Measurements from ENCODE around the gene ADSS2.

Gene ADSS2

GRCh38 chr1:244413736-244414135 lies 38.0 kb downstream of the ADSS2 start:
- TF ChIP-seq CTCF (IDR thresholded peaks at IDR 0.05; ENCODE audit: low read length, missing control alignments), result no peak
- DNase-seq (ENCODE audit: low read depth), result no peak
- H3K4me3 ChIP-seq (replicated peaks; ENCODE audit: low read depth, low read length), result no peak overlapping the region

GRCh38 chr1:244412176-244412575 lies 39.5 kb downstream of the ADSS2 start:
- no peak for TF ChIP-seq CTCF (IDR thresholded peaks at IDR 0.05; ENCODE audit: low read length, missing control alignments)
- DNase-seq (ENCODE audit: low read depth), result no peak

GRCh38 chr1:244409701-244410100 lies 42.0 kb downstream of the ADSS2 start:
- no peak for DNase-seq (ENCODE audit: low read depth)
- H3K4me3 ChIP-seq (replicated peaks; ENCODE audit: low read depth, low read length), result no peak overlapping the region
- TF ChIP-seq CTCF (IDR thresholded peaks at IDR 0.05; ENCODE audit: low read length, missing control alignments), result no peak

More at GRCh38 chr1:244412176-244412575, 39.5 kb downstream of the ADSS2 start:
- no peak overlapping the region for H3K4me3 ChIP-seq (replicated peaks; ENCODE audit: low read depth, low read length)

GRCh38 chr1:244406337-244406736 lies 45.4 kb downstream of the ADSS2 start:
- no peak overlapping the region for H3K4me3 ChIP-seq (replicated peaks; ENCODE audit: low read depth, low read length)
- no peak for DNase-seq (ENCODE audit: low read depth)
- TF ChIP-seq CTCF (IDR thresholded peaks at IDR 0.05; ENCODE audit: low read length, missing control alignments), result no peak

- no peak for TF ChIP-seq CTCF (IDR thresholded peaks at IDR 0.05; ENCODE audit: low read length, missing control alignments)
- no peak overlapping the region for H3K4me3 ChIP-seq (replicated peaks; ENCODE audit: low read depth, low read length)
- DNase-seq (ENCODE audit: low read depth), result no peak
Observed at GRCh38 chr1:244405856-244406255, 45.9 kb downstream of the ADSS2 start.

GRCh38 chr1:244403431-244403830 lies 48.3 kb downstream of the ADSS2 start:
- DNase-seq (ENCODE audit: low read depth), result no peak
- H3K4me3 ChIP-seq (replicated peaks; ENCODE audit: low read depth, low read length), result no peak overlapping the region
- no peak for TF ChIP-seq CTCF (IDR thresholded peaks at IDR 0.05; ENCODE audit: low read length, missing control alignments)

GRCh38 chr1:244400974-244401373 lies 50.7 kb downstream of the ADSS2 start:
- no peak for TF ChIP-seq CTCF (IDR thresholded peaks at IDR 0.05; ENCODE audit: low read length, missing control alignments)
- DNase-seq (ENCODE audit: low read depth), result no peak
- no peak overlapping the region for H3K4me3 ChIP-seq (replicated peaks; ENCODE audit: low read depth, low read length)

All from fibroblast of pulmonary artery (primary cell).